GM23338 (cell line): Measurements from ENCODE around the gene COL15A1. TPM values are rescaled to one million over a fixed set of nuclear protein-coding genes. Genes with fewer than 3 reads are reported as not detected.
A peak's percentile ranks its signal among the peaks of the same experiment; 100 is the strongest.

ENCODE experiments used
- ATAC-seq: fragments of 200-7000 bp; cut with Tn5 transposase; 3 replicates; pipeline ENCODE4 v1.9.1; 2020
- DNase-seq: peaks from one replicate; pipeline ENCODE4 v3.0.0-alpha.2; 2015; ENCODE audit warnings: low spot score
- H2AFZ ChIP-seq: fragments of 200-600 bp; sonication (generic); 2 replicates; pipeline ENCODE4 v1.8.0; 2016; ENCODE audit warnings: antibody characterized with exemption, mild to moderate bottlenecking, moderate library complexity
- H3F3A ChIP-seq: fragments of 200-600 bp; sonication (generic); replicated peaks from 2 replicates; pipeline ENCODE4 v1.8.0; 2017; ENCODE audit warnings: antibody characterized with exemption, mixed run types, low read depth
- H3K27ac ChIP-seq: fragments of 200-600 bp; sonication (generic); 2 replicates; pipeline ENCODE4 v1.6.1; 2016; ENCODE audit warnings: low read depth
- H3K27me3 ChIP-seq: fragments of 200-600 bp; sonication (generic); 2 replicates; pipeline ENCODE4 v1.8.0; 2016; ENCODE audit warnings: mild to moderate bottlenecking, mixed run types, moderate library complexity; ENCODE audit not compliant: insufficient read depth
- H3K36me3 ChIP-seq: fragments of 200-600 bp; sonication (generic); 2 replicates; pipeline ENCODE4 v1.8.0; 2016; ENCODE audit warnings: mild to moderate bottlenecking; ENCODE audit not compliant: insufficient read depth
- H3K4me1 ChIP-seq: fragments of 200-600 bp; sonication (generic); 2 replicates; pipeline ENCODE4 v1.8.0; 2016; ENCODE audit warnings: mild to moderate bottlenecking, moderate library complexity; ENCODE audit not compliant: insufficient read depth
- H3K4me2 ChIP-seq: fragments of 200-600 bp; sonication (generic); 2 replicates; pipeline ENCODE4 v1.7.1; 2017; ENCODE audit warnings: mixed run types
- H3K4me3 ChIP-seq: fragments of 200-600 bp; sonication (generic); 2 replicates; pipeline ENCODE4 v1.6.1; 2016; ENCODE audit warnings: mixed run types
- H3K79me2 ChIP-seq: fragments of 200-600 bp; sonication (generic); replicated peaks from 2 replicates; pipeline ENCODE4 v1.8.0; 2017; ENCODE audit warnings: mild to moderate bottlenecking; ENCODE audit not compliant: insufficient read depth
- H3K9me2 ChIP-seq: fragments of 200-600 bp; sonication (generic); 2 replicates; pipeline ENCODE4 v1.8.0; 2017; ENCODE audit not compliant: insufficient read depth
- H4K20me1 ChIP-seq: fragments of 200-600 bp; sonication (generic); replicated peaks from 2 replicates; pipeline ENCODE4 v1.8.0; 2017; ENCODE audit warnings: mild to moderate bottlenecking; ENCODE audit not compliant: insufficient read depth
- H3K27ac Mint-ChIP-seq: 2 replicates; pipeline ENCODE4 v1.8.0; 2020; ENCODE audit warnings: inconsistent platforms, mild to moderate bottlenecking, moderate library complexity, mixed read lengths
- H3K27me3 Mint-ChIP-seq: 3 replicates; pipeline ENCODE4 v1.8.0; 2022; ENCODE audit warnings: low read depth, mild to moderate bottlenecking, moderate library complexity, mixed read lengths, inconsistent platforms; ENCODE audit not compliant: insufficient read depth, poor library complexity
- H3K36me3 Mint-ChIP-seq: 3 replicates; pipeline ENCODE4 v1.8.0; 2021; ENCODE audit warnings: low read depth, mild to moderate bottlenecking, inconsistent platforms, moderate library complexity, mixed read lengths
- H3K4me1 Mint-ChIP-seq: 3 replicates; pipeline ENCODE4 v1.8.0; 2020; ENCODE audit warnings: mild to moderate bottlenecking, inconsistent platforms, mixed read lengths
- H3K4me3 Mint-ChIP-seq: 3 replicates; pipeline ENCODE4 v1.8.0; 2021; ENCODE audit warnings: moderate library complexity, mild to moderate bottlenecking, inconsistent platforms, mixed read lengths
- H3K9me3 Mint-ChIP-seq: 3 replicates; pipeline ENCODE4 v1.8.0; 2020; ENCODE audit warnings: moderate library complexity, mild to moderate bottlenecking, inconsistent platforms, mixed read lengths
- CTCF ChIP-seq, 2 experiments: fragments of 200-600 bp in 1 of 2; sonication (generic) in 1 of 2; conservative IDR thresholded peaks; 2 replicates each; pipeline versions ENCODE4 v1.5.1 to v1.6.1; 2016 to 2017; ENCODE audit warnings: antibody characterized with exemption in 2 of 2, low read depth in 2 of 2, mild to moderate bottlenecking in 2 of 2, moderate library complexity in 1 of 2
- EZH2 ChIP-seq: fragments of 200-600 bp; sonication (generic); IDR thresholded peaks from one replicate; pipeline ENCODE4 v1.8.0; 2017; ENCODE audit warnings: antibody characterized with exemption, mild to moderate bottlenecking, low read depth; ENCODE audit not compliant: unreplicated experiment
- EZH2phosphoT487 ChIP-seq: fragments of 200-600 bp; sonication (generic); IDR thresholded peaks from one replicate; pipeline ENCODE4 v1.8.1; 2018; ENCODE audit warnings: antibody characterized with exemption; ENCODE audit not compliant: unreplicated experiment
- NANOG ChIP-seq: IDR thresholded peaks from 2 replicates; pipeline ENCODE4 v1.6.1; 2016; ENCODE audit warnings: antibody characterized with exemption, borderline replicate concordance
- POLR2AphosphoS5 ChIP-seq: IDR thresholded peaks from 2 replicates; pipeline ENCODE4 v1.6.1; 2016; ENCODE audit warnings: antibody characterized with exemption, low read depth
- REST ChIP-seq: IDR thresholded peaks from one replicate; pipeline ENCODE4 v1.6.1; 2018; ENCODE audit warnings: antibody characterized with exemption; ENCODE audit not compliant: unreplicated experiment
- STAT1 ChIP-seq: IDR thresholded peaks from one replicate; pipeline ENCODE4 v1.6.1; 2016; ENCODE audit warnings: antibody characterized with exemption; ENCODE audit not compliant: unreplicated experiment
- ZNF331 ChIP-seq: fragments of 250-450 bp; sonication (Bioruptor Pico); IDR thresholded peaks from 2 replicates; pipeline ENCODE4 v1.5.0; 2020; ENCODE audit warnings: low read depth, mild to moderate bottlenecking, moderate library complexity
- ZNF462 ChIP-seq: fragments of 250-450 bp; sonication (Bioruptor Pico); IDR thresholded peaks from 2 replicates; pipeline ENCODE4 v1.5.0; 2020; ENCODE audit warnings: mild to moderate bottlenecking, moderate library complexity
- polyA plus RNA-seq: library from polyadenylated mRNA; unstranded; fragments of >200 nt; fragmentation: Nextera tagmentation; extraction: Ambion mirVana; gene quantifications from 2 replicates; pipeline ENCODE4 v1.2.1, GENCODE V29; 2016
- total RNA-seq: library from RNA; depleted of rRNA; stranded (reverse); fragments of >200 nt; shearing (Covaris generic); gene quantifications from 2 replicates; pipeline ENCODE4 v1.2.3, GENCODE V29; 2014

Gene COL15A1
- total and polyA plus RNA-seq, 2 experiments from 2014 or later, result 0.17 to 0.18 TPM

- H3F3A ChIP-seq, result no peaks in the 10 kb centered on the region
- no peak for ATAC-seq
- Mint-ChIP-seq H3K27me3 (no peaks in the 10 kb centered on the region), H3K4me3 (no peak overlapping the region), H3K27ac (no peak overlapping the region), H3K9me3 (no peaks in the 10 kb centered on the region; the same call in 2 of the 3 replicates), H3K36me3 (no peaks in the 10 kb centered on the region; the same call in 2 of the 3 replicates), H3K4me1 (peaks cover 52% of the 10 kb centered on the region)
- no peaks in the 10 kb centered on the region for H3K36me3 ChIP-seq
- H4K20me1 ChIP-seq, result peaks cover 52% of the 10 kb centered on the region
- peaks cover 64% of the 10 kb centered on the region for H3K4me1 ChIP-seq
- H3K4me3 ChIP-seq, result no peak overlapping the region
- no peak for TF ChIP-seq EZH2phosphoT487
- TF ChIP-seq REST, result no peak
- TF ChIP-seq EZH2, result no peak
- no peak for TF ChIP-seq CTCF (conservative IDR thresholded peaks at IDR 0.05; ENCODE audit: low read depth in 2 of 2)
- no peak for TF ChIP-seq POLR2AphosphoS5
- TF ChIP-seq NANOG, result no peak
- no peak for TF ChIP-seq STAT1
- peaks cover 89% of the 10 kb centered on the region for H3K79me2 ChIP-seq
- DNase-seq, result no peak
- peaks cover 7% of the 10 kb centered on the region; the same call in 1 of the 2 replicates for H3K27me3 ChIP-seq
- no peaks in the 10 kb centered on the region for H3K9me2 ChIP-seq
- H3K4me2 ChIP-seq, result no peak overlapping the region
- H2AFZ ChIP-seq, result no peak overlapping the region
- H3K27ac ChIP-seq, result no peak overlapping the region
Observed at GRCh38 chr9:99109522-99109921, 165.8 kb downstream of the COL15A1 start.

- H3K4me3 Mint-ChIP-seq, result peak overlapping the region; percentile 5; the same call in 2 of the 3 replicates
- Histone ChIP-seq H2AFZ (no peak overlapping the region), H3K36me3 (no peaks in the 10 kb centered on the region), H3K27me3 (no peaks in the 10 kb centered on the region), H3K9me2 (no peaks in the 10 kb centered on the region), H4K20me1 (peaks cover 46% of the 10 kb centered on the region), H3K27ac (0 out of 2 replicates have a peak overlapping the region, but pooled peaks have one; percentile 2), H3F3A (no peaks in the 10 kb centered on the region), H3K4me1 (peaks cover 74% of the 10 kb centered on the region), H3K79me2 (peaks cover 100% of the 10 kb centered on the region), H3K4me3 (no peak overlapping the region), H3K4me2 (peak overlapping the region; percentile 39)
- H3K27ac Mint-ChIP-seq, result peak overlapping the region; percentile 45
- H3K4me1 Mint-ChIP-seq, result peaks cover 65% of the 10 kb centered on the region
- no peaks in the 10 kb centered on the region for H3K27me3 Mint-ChIP-seq
- ATAC-seq (peak; percentile 68), DNase-seq (peak; percentile 40)
- no peaks in the 10 kb centered on the region; the same call in 2 of the 3 replicates for H3K9me3 Mint-ChIP-seq
- H3K36me3 Mint-ChIP-seq, result no peaks in the 10 kb centered on the region
- TF ChIP-seq STAT1, result no peak
- no peak for TF ChIP-seq EZH2
- no peak for TF ChIP-seq EZH2phosphoT487
- no peak for TF ChIP-seq POLR2AphosphoS5
- no peak for TF ChIP-seq ZNF462
- no peak for TF ChIP-seq ZNF331 (CRISPR knock-in tag)
Observed at GRCh38 chr9:99112750-99113413, 169.2 kb downstream of the COL15A1 start.
